ENCODE results near the gene ZNF254. TPM values are rescaled to one million over a fixed set of nuclear protein-coding genes. Genes with fewer than 3 reads are reported as not detected.
"Not testable (repeated sequence)": the region's sequence is repeated elsewhere in the genome, so short reads cannot be mapped to it uniquely, and the experiment has no call there.

ZNF254 gene
- total RNA-seq, 4 donors from 2014 or later = 6.1 to 18.3 (median 8.8) TPM

DNA sequence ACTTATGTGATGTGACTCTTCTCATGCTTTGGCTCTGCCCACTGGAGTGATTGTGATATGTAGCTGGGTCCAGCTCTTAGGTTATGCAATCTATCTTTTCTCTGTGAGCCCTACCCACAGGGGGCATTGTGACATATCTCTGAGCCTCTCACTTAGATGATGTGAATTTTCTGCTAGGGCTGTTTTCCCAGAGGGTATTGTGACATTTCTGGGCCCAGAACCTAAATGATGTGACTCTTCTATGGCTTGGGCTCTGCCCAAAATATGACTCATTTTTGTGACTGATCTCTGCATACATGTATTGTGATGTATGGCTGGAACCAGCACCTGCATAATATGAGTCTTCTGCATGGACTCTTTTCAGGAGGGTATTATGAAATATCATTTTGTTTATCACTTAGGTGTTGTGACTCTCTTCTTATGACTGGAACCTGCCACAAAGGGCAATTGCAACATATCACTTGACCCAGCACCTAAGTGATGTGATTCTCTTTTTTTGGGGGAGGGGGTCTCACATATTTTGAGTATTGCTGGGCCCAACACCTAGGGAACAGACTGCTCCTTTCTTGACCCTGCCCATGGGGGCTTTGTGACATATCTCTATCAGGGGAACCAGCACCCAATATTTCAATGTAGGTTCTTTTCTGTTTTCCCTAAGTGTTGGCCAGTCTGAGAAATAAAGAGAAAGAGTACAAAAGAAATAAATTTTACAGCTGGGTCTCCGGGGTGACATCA lies 12.1 kb upstream of the ZNF254 start:
- intact Hi-C loops (cut with DNase I) = no loop called here
- Histone ChIP-seq H3K27ac (peak overlapping the region in 3 of 4 donors; percentile 20 to 73 (median 57)), H3K9me3 (no peaks in the 10 kb centered on the region), H3K36me3 (peaks cover 0 to 35% (median 0%) of the 10 kb centered on the region in 3 donors), H3K27me3 (no peaks in the 10 kb centered on the region), H3K4me3 (no peak overlapping the region), H3K4me1 (no peaks in the 10 kb centered on the region)
- 90% methylated on average over 1 of the region's 1 CpG; no CpG with 5 or more reads in 1 of the 2 donors for WGBS, 2 donors
- TF ChIP-seq POLR2A (IDR thresholded peaks at IDR 0.05) = no peak
- TF ChIP-seq, protein P1, sequence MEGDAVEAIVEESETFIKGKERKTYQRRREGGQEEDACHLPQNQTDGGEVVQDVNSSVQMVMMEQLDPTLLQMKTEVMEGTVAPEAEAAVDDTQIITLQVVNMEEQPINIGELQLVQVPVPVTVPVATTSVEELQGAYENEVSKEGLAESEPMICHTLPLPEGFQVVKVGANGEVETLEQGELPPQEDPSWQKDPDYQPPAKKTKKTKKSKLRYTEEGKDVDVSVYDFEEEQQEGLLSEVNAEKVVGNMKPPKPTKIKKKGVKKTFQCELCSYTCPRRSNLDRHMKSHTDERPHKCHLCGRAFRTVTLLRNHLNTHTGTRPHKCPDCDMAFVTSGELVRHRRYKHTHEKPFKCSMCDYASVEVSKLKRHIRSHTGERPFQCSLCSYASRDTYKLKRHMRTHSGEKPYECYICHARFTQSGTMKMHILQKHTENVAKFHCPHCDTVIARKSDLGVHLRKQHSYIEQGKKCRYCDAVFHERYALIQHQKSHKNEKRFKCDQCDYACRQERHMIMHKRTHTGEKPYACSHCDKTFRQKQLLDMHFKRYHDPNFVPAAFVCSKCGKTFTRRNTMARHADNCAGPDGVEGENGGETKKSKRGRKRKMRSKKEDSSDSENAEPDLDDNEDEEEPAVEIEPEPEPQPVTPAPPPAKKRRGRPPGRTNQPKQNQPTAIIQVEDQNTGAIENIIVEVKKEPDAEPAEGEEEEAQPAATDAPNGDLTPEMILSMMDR (IDR thresholded peaks at IDR 0.05) = no peak
- no peak for DNase-seq

- DNase-seq; H3K27me3 ChIP-seq; H3K4me1 ChIP-seq; H3K9me3 ChIP-seq; H3K4me3 ChIP-seq; intact Hi-C loops (cut with DNase I): not testable (repeated sequence)
- H3K36me3 ChIP-seq = peaks cover 0 to 30% (median 0%) of the 10 kb centered on the region in 3 donors
- 85 to 86% methylated on average over 4 of the region's 4 CpGs for WGBS, 2 donors
- H3K27ac ChIP-seq = peak overlapping the region in 1 of 4 donors; percentile 14
Measured at GRCh38 chr19:24075530-24075929, 11.5 kb upstream of the ZNF254 start.

- no peaks in the 10 kb centered on the region for H3K9me3 ChIP-seq
- no peaks in the 10 kb centered on the region for H3K4me1 ChIP-seq
- H3K36me3 ChIP-seq = peaks cover 0 to 12% (median 0%) of the 10 kb centered on the region in 3 donors
- no peak for DNase-seq
- intact Hi-C loops (cut with DNase I) = no loop called here
- H3K27ac ChIP-seq = no peak overlapping the region
- no peak overlapping the region for H3K4me3 ChIP-seq
- WGBS, 2 donors = 83 to 91% methylated on average over 4 of the region's 4 CpGs
- TF ChIP-seq, protein P1 (IDR thresholded peaks at IDR 0.05) = no peak
- TF ChIP-seq POLR2A (IDR thresholded peaks at IDR 0.05) = no peak
- H3K27me3 ChIP-seq = no peaks in the 10 kb centered on the region
Measured at GRCh38 chr19:24078680-24079079, 8.3 kb upstream of the ZNF254 start.

DNA sequence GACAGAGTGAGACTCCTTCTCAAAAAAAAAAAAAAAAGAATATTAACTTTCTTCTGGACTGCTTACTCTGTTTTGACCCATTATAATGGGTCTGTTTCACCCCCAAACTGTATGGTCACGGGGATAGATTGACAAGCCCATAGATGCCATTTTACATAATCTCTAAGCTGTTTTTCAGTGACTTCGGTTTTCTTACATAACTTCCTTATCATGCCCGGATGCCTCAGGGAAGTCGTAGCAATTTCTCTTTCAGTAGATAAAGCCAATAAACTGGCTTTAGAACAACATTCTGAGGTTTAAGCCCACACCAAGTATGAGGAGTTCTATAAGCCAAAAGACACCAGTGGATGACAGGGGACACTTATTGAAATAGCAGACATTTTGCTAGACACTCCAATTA lies 5.9 kb upstream of the ZNF254 start:
- intact Hi-C loops (cut with DNase I) = no loop called here
- Histone ChIP-seq H3K9me3 (no peaks in the 10 kb centered on the region), H3K4me3 (no peak overlapping the region), H3K4me1 (no peaks in the 10 kb centered on the region), H3K27me3 (no peaks in the 10 kb centered on the region), H3K27ac (no peak overlapping the region), H3K36me3 (peaks cover 0 to 1% (median 0%) of the 10 kb centered on the region in 3 donors)
- DNase-seq = no peak
- TF ChIP-seq POLR2A (IDR thresholded peaks at IDR 0.05) = no peak
- TF ChIP-seq, protein P1 (IDR thresholded peaks at IDR 0.05) = no peak
- WGBS, 2 donors = 78 to 88% methylated on average over 4 of the region's 4 CpGs

DNA sequence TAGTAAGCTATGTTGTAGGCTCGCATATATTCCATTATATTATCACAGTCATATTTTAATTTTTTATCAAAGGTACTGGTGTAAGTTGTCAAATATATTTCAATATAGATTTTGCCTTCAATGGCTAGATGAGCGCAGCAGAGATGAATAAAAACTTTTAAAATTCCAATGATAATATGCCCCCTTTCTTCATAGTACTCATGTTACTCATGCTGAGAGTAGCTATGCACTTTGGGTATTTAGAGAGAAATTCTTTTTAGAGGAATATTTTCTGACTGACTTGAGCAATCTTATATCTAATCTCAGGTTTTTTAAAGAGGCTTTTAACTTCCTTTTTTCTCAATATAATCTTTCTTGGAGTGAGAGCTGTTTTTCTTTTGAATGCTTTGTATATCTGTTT lies 11.4 kb downstream of the ZNF254 start:
- intact Hi-C loops (cut with DNase I) = no loop called here
- Histone ChIP-seq H3K4me1 (peaks cover 0 to 13% (median 0%) of the 10 kb centered on the region in 3 donors), H3K27ac (peak overlapping the region in 1 of 4 donors; percentile 49), H3K4me3 (no peak overlapping the region), H3K27me3 (no peaks in the 10 kb centered on the region), H3K9me3 (peaks cover 0 to 18% (median 5%) of the 10 kb centered on the region in 3 donors), H3K36me3 (peaks cover 0 to 57% (median 0%) of the 10 kb centered on the region in 3 donors)
- TF ChIP-seq POLR2A (IDR thresholded peaks at IDR 0.05) = no peak
- TF ChIP-seq, protein P1 (IDR thresholded peaks at IDR 0.05) = no peak
- 91 to 93% methylated on average over 2 of the region's 2 CpGs for WGBS, 2 donors
- DNase-seq = no peak

All from esophagus squamous epithelium (tissue), 5 donors.